Uterus (tissue), 4 donors: ENCODE measurements around the gene GAL. TPM values are rescaled to one million over a fixed set of nuclear protein-coding genes. Genes with fewer than 3 reads are reported as not detected.

Experiments used
- DNase-seq, 2 donors: peaks; one replicate each; pipeline ENCODE4 v3.0.0-alpha.2; 2019 to 2020
- H3K27ac ChIP-seq, 2 donors: fragments of 200-600 bp; sonication (generic); 1 replicate in 1 of 2; 2 replicates in 1 of 2; pipeline ENCODE4 v1.5.1; 2016 to 2018
- H3K27me3 ChIP-seq, 2 donors: fragments of 200-600 bp; sonication (generic); one replicate each; pipeline ENCODE4 v1.5.1; 2018 to 2019; ENCODE audit warnings: control low read depth in 1 of 2
- H3K36me3 ChIP-seq, 2 donors: fragments of 200-600 bp; sonication (generic); one replicate each; pipeline ENCODE4 v1.5.1; 2019; ENCODE audit warnings: control low read depth in 1 of 2
- H3K4me1 ChIP-seq, 2 donors: fragments of 200-600 bp; sonication (generic); one replicate each; pipeline ENCODE4 v1.5.1; 2018 to 2019; ENCODE audit warnings: control low read depth in 1 of 2
- H3K4me3 ChIP-seq, 2 donors: fragments of 200-600 bp; sonication (generic); 1 replicate in 1 of 2; 2 replicates in 1 of 2; pipeline ENCODE4 v1.5.1; 2018 to 2019; ENCODE audit warnings: mild to moderate bottlenecking in 1 of 2
- H3K9me3 ChIP-seq, 2 donors: fragments of 200-600 bp; sonication (generic); one replicate each; pipeline ENCODE4 v1.5.1; 2019; ENCODE audit warnings: control low read depth in 1 of 2
- CTCF ChIP-seq, 4 experiments: fragments of 200-600 bp in 2 of 4; fragments of 450-650 bp in 2 of 4; sonication (generic) in 2 of 4; IDR thresholded peaks; one replicate each; pipeline ENCODE4 v1.5.1; 2016 to 2019; ENCODE audit warnings: antibody characterized with exemption in 4 of 4, mild to moderate bottlenecking in 2 of 4, moderate library complexity in 1 of 4
- POLR2A ChIP-seq, 2 donors: fragments of 450-650 bp; IDR thresholded peaks; one replicate each; pipeline ENCODE4 v1.6.1; 2016; ENCODE audit warnings: antibody characterized with exemption in 2 of 2, mild to moderate bottlenecking in 1 of 2, moderate library complexity in 1 of 2
- intact Hi-C: fragments of 100-400 bp; cut with DNase I; formaldehyde crosslinking; loops from one replicate; pipeline ENCODE4 v1.15.1; 2023; ENCODE audit warnings: low total_unique reads
- total RNA-seq, 4 donors: library from RNA; depleted of rRNA in 3 of 4; stranded (reverse); fragments of >200 nt in 3 of 4; gene quantifications; one replicate each; pipeline versions ENCODE4 v1.1.0 to v1.2.4, GENCODE V29; 2014 to 2023
- donor health status: DM: yes; HTN: yes; CAD: no.

GAL gene
- total RNA-seq, 4 donors from 2014 or later: 0.41 TPM; not detected in 3

- no peak overlapping the region for H3K27ac ChIP-seq
- intact Hi-C loops: no loop called here
- no peaks in the 10 kb centered on the region for H3K4me1 ChIP-seq
- DNase-seq: no peak
- H3K27me3 ChIP-seq: no peaks in the 10 kb centered on the region
- TF ChIP-seq CTCF (IDR thresholded peaks at IDR 0.05): no peak
- no peak for TF ChIP-seq POLR2A (IDR thresholded peaks at IDR 0.05)
- no peaks in the 10 kb centered on the region for H3K36me3 ChIP-seq
- no peaks in the 10 kb centered on the region for H3K9me3 ChIP-seq
- H3K4me3 ChIP-seq: no peak overlapping the region
These were observed 43.4 kb downstream of the GAL start for GRCh38 chr11:68727783-68728182.

GRCh38 chr11:68734111-68734510, 49.8 kb downstream of the GAL start:
- no peak overlapping the region for H3K27ac ChIP-seq
- no peak for DNase-seq
- no peak overlapping the region for H3K4me3 ChIP-seq
- H3K9me3 ChIP-seq: no peaks in the 10 kb centered on the region
- TF ChIP-seq POLR2A (IDR thresholded peaks at IDR 0.05) (no peak), CTCF (IDR thresholded peaks at IDR 0.05) (no peak)
- no peaks in the 10 kb centered on the region for H3K36me3 ChIP-seq
- H3K4me1 ChIP-seq: no peaks in the 10 kb centered on the region
- no peaks in the 10 kb centered on the region for H3K27me3 ChIP-seq
- intact Hi-C loops: no loop called here

DNA sequence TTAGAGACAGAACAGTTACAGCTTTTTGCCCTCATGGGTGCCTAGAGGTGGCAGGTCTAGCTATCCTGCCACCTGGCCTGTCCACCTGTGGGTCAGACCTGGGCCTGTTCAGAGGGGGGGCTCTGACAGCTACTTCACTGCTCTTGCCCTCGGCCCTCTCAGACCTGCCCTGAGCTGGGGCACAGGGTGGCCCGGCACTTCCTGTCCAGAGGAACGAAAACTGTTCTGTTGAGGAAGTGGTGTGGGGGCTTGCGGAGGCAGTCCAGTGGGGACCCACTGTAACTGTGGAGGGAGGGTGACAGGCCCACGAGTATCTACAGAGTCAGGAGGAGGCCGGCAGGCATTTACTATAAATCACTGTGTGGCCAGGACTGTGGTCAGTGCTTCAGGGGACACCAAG, 50.8 kb downstream of the GAL start:
- H3K36me3 ChIP-seq: no peaks in the 10 kb centered on the region
- TF ChIP-seq CTCF (IDR thresholded peaks at IDR 0.05): no peak
- TF ChIP-seq POLR2A (IDR thresholded peaks at IDR 0.05): no peak
- intact Hi-C loops: no loop called here
- H3K27me3 ChIP-seq: no peaks in the 10 kb centered on the region
- no peaks in the 10 kb centered on the region for H3K4me1 ChIP-seq
- no peak overlapping the region for H3K4me3 ChIP-seq
- DNase-seq: no peak
- H3K9me3 ChIP-seq: no peaks in the 10 kb centered on the region
- no peak overlapping the region for H3K27ac ChIP-seq

DNA sequence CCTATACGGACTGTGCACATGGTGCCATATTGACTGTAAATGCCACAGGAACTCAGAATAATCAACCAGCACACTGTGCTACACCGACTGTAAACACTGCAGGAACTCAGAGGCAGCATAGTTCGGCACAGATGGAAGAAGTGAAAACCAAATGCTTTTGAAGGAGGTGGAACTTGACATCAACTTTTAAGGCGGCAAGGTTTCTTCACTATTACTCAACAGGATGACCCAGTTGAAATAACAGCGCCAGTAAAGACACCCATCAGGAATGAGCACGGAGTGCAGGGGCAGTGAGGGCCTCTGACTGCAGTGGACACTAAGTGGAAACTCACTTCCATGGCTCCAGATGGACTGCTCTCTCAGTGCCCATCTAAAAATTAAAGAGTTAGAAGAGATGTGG, 51.3 kb downstream of the GAL start:
- H3K27me3 ChIP-seq: no peaks in the 10 kb centered on the region
- TF ChIP-seq CTCF (IDR thresholded peaks at IDR 0.05) (no peak), POLR2A (IDR thresholded peaks at IDR 0.05) (no peak)
- DNase-seq: no peak
- no peaks in the 10 kb centered on the region for H3K36me3 ChIP-seq
- no peaks in the 10 kb centered on the region for H3K4me1 ChIP-seq
- intact Hi-C loops: no loop called here
- no peaks in the 10 kb centered on the region for H3K9me3 ChIP-seq
- H3K27ac ChIP-seq: no peak overlapping the region
- no peak overlapping the region for H3K4me3 ChIP-seq

Other genes starting within 250 kb of the GAL start
- gene PPP6R3, start 223.8 kb upstream of the GAL start, total RNA-seq: 100 to 1,000 TPM in 3 of 4 donors, 10 to 100 TPM in 1; 90.7 to 253 (median 164) TPM
- gene TESMIN, start 67.0 kb downstream of the GAL start, total RNA-seq: 10 to 100 TPM in 1 of 4 donors, 1 to 10 TPM in 2, not detected in 1; 1.2 to 57.4 (median 1.6) TPM
- 100 to 1,000 TPM in 2 of 4 donors, 10 to 100 TPM in 2; 27.2 to 125 (median 67.9) TPM for gene CPT1A, start 157.4 kb downstream of the GAL start, total RNA-seq
- 10 to 100 TPM; 29.2 to 52.7 (median 36.9) TPM for gene MRPL21, start 219.3 kb downstream of the GAL start, total RNA-seq
- gene IGHMBP2, start 219.3 kb downstream of the GAL start, total RNA-seq: 10 to 100 TPM in 3 of 4 donors, under 1 TPM in 1; 0.88 to 38.5 (median 19.9) TPM